SK-N-MC (cell line): ENCODE data around the gene PRR19.

Source experiments
- DNase-seq: peaks from one replicate; pipeline ENCODE4 v3.0.0-alpha.2; 2011; ENCODE audit warnings: low read depth, low spot score
- H3K27ac ChIP-seq: fragments of 200-600 bp; sonication (generic); 2 replicates; pipeline ENCODE4 v1.5.1; 2016; ENCODE audit warnings: mixed run types
- H3K36me3 ChIP-seq: fragments of 200-600 bp; sonication (generic); 2 replicates; pipeline ENCODE4 v1.6.1; 2017; ENCODE audit warnings: antibody characterized with exemption, low read length, mixed read lengths; ENCODE audit not compliant: insufficient read depth
- H3K4me3 ChIP-seq: fragments of 200-600 bp; sonication (generic); 2 replicates; pipeline ENCODE4 v1.5.1; 2016
- H3K9ac ChIP-seq: fragments of 200-600 bp; sonication (generic); 2 replicates; pipeline ENCODE4 v1.8.0; 2017; ENCODE audit warnings: mixed run types, mixed read lengths; ENCODE audit not compliant: insufficient read length
- H3K9me3 ChIP-seq: fragments of 200-600 bp; sonication (generic); 2 replicates; pipeline ENCODE4 v1.6.1; 2017; ENCODE audit warnings: low read depth, mild to moderate bottlenecking, antibody characterized with exemption, low read length, moderate library complexity, mixed read lengths
- EZH2 ChIP-seq: fragments of 200-600 bp; sonication (generic); IDR thresholded peaks from one replicate; pipeline ENCODE4 v1.6.1; 2017; ENCODE audit warnings: antibody characterized with exemption
- FOXP2 ChIP-seq: optimal IDR thresholded peaks from 2 replicates; pipeline ENCODE3; 2011; ENCODE audit warnings: mild to moderate bottlenecking, moderate library complexity; ENCODE audit not compliant: insufficient read depth; ENCODE audit errors: extremely low read length, control extremely low read depth
- POLR2AphosphoS5 ChIP-seq: IDR thresholded peaks from 2 replicates; pipeline ENCODE4 v1.6.1; 2012; ENCODE audit warnings: mild to moderate bottlenecking, low read depth, low read length, borderline replicate concordance

Gene PRR19

DNA sequence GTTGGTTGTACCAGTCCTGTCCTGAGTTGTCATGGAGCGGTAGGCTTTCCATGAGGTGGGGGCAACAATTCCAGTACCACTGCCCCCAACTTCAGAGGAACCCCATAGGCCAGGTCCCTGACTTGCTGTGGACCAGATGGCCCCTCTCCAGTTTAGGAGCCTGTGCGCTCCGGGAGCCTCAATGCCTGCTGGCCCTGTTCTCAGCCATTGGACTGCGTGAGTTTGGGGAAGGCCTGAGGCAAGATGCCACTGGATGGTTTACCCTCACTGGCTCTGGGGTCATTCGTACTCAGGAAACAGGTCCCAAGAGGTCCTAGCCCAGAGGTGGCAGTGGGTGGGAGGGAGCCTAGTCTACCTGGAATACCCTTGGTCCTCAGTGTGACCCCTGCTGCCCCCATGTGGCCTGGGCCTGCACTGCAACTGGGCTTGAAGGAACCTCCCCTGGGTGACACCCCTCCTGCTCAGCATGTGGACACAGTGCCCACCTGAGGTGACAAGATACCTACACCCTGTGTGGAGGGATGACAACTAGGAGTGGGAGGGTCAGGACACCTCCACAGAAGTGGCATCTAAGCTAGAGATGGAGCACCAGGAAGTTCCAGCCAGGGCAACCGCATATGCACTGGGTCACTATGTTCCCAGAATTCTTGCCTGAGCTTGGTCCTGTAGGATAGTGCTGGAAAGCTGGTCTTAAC lies 6.0 kb upstream of the PRR19 start:
- no peak for DNase-seq
- TF ChIP-seq POLR2AphosphoS5, result peak; percentile 75
- no peak for TF ChIP-seq EZH2
- peaks cover 60% of the 10 kb centered on the region for H3K36me3 ChIP-seq

DNA sequence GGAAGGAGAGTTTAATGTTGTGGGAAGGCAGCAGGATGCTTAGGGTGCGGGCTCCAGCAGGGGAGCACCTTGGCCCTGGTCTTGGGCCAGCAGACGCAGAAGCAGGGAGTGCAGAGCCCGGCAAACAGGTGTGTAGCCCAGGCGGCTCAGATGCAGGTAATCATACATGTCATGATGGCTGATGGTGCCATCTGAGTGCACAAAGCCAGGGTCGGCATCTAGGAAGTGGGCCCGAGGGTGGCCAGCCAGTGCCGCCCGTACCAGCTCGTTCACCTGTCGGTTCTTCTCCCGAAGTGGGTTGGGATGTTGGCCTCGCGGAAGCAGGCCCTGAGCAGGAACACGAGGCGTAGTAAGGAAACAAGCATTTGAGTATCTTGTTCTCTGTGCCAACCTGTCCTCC lies 4.9 kb upstream of the PRR19 start:
- no peak for TF ChIP-seq EZH2
- no peak for TF ChIP-seq POLR2AphosphoS5
- TF ChIP-seq FOXP2, result no peak
- no peaks in the 10 kb centered on the region for H3K9me3 ChIP-seq
- H3K4me3 ChIP-seq, result no peak overlapping the region
- DNase-seq, result no peak
- no peak overlapping the region for H3K27ac ChIP-seq
- H3K36me3 ChIP-seq, result peaks cover 50% of the 10 kb centered on the region; the same call in 1 of the 2 replicates
- no peak overlapping the region for H3K9ac ChIP-seq

More for the DNA sequence above, 6.0 kb upstream of the PRR19 start:
- no peaks in the 10 kb centered on the region for H3K9me3 ChIP-seq
- H3K9ac ChIP-seq, result no peak overlapping the region
- peak overlapping the region; percentile 46; the same call in 1 of the 2 replicates for H3K27ac ChIP-seq
- no peak overlapping the region for H3K4me3 ChIP-seq

DNA sequence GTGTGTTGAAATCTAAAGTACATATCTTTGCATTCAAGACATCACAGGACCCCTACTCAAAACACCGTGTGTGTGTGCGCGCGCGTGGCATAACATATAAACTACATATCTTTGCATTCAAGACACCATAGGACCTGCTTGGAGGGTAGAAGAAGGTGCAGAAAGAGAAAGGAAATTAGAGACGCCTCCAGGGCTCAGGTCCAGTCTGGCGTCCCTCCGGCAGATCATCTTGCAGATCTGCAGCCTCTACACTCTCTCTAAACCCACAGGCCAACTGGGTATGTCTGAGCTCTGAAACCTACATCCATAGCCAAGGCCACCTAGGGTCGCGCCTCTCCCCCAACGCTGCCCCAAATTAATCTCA lies 1.2 kb downstream of the PRR19 start:
- H3K9me3 ChIP-seq, result no peaks in the 10 kb centered on the region
- peak overlapping the region; percentile 83 for H3K27ac ChIP-seq
- peak overlapping the region; percentile 91 for H3K4me3 ChIP-seq
- no peak for DNase-seq
- TF ChIP-seq FOXP2 (no peak), EZH2 (no peak), POLR2AphosphoS5 (no peak)
- H3K36me3 ChIP-seq, result peaks cover 7% of the 10 kb centered on the region; the same call in 1 of the 2 replicates
- peak overlapping the region; percentile 79 for H3K9ac ChIP-seq

DNA sequence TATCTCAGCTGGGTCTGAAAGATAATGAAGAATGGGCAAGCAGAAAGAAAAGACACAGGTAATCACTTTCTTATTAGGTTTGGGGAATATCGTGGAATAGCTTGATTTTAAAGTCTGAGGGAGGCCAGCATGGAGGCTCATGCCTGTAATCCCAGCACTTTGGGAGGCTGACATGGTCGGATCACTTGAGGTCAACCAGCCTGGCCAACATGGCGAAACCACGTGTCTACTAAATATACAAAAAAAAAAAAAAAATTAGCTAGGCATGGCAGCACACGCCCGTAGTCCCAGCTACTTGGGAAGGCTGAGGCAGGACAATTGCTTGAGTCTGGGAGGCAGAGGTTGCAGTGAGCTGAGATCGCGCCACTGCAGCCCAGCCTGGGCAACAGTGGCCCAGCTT lies 1.9 kb downstream of the PRR19 start:
- Histone ChIP-seq H3K4me3 (no peak overlapping the region), H3K27ac (peak overlapping the region; percentile 83), H3K36me3 (peaks cover 7% of the 10 kb centered on the region; the same call in 1 of the 2 replicates), H3K9ac (no peak overlapping the region), H3K9me3 (no peaks in the 10 kb centered on the region)
- DNase-seq, result no peak
- no peak for TF ChIP-seq POLR2AphosphoS5
- no peak for TF ChIP-seq EZH2
- no peak for TF ChIP-seq FOXP2

DNA sequence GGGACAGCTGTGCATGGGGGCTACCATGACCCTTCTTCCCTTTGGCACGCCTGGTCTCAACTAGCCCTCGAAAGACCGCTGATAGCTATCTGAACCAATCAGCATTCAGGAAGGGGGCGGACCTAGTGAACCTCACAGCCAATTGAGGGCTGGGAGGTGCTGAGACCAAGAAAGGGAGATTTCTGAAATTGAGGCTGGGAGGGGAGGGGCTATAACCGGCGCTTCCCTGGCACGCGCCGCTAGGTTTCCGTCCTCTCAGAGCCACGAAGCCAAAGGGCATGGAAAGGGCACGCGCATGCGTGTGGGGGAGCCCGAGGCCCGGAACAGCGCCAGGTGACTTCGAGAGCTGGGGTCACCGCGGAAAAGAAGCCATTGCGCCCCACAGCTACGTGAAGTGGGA lies 4.7 kb downstream of the PRR19 start:
- no peak overlapping the region for H3K4me3 ChIP-seq
- TF ChIP-seq POLR2AphosphoS5 (no peak), FOXP2 (no peak), EZH2 (no peak)
- DNase-seq, result no peak
- no peak overlapping the region for H3K9ac ChIP-seq
- H3K27ac ChIP-seq, result no peak overlapping the region
- H3K9me3 ChIP-seq, result no peaks in the 10 kb centered on the region
- H3K36me3 ChIP-seq, result no peaks in the 10 kb centered on the region

DNA sequence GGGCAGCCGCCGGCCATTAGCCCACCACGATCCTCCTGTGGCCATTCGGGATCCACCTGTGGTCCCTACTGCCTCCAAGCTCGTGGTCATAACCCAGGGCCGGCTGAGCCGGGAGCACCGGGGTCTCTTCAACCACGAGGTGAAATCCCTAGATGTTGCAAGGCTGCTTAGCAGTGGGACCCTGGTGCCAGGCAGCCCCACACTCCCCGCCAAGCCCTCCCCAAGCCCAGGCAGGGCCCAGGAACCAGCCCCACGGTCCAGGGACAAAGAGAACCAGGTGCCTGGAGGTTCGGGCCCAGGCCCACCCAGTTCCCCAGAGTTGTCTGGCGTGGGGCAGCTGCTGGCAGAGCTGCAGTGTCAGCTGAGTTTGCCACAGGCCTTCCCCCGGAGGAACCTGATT lies 7.8 kb downstream of the PRR19 start:
- no peak for DNase-seq
- no peak overlapping the region for H3K4me3 ChIP-seq
- no peaks in the 10 kb centered on the region for H3K36me3 ChIP-seq
- H3K9ac ChIP-seq, result no peak overlapping the region
- no peaks in the 10 kb centered on the region for H3K9me3 ChIP-seq
- TF ChIP-seq POLR2AphosphoS5 (no peak), EZH2 (no peak), FOXP2 (no peak)
- no peak overlapping the region for H3K27ac ChIP-seq

DNA sequence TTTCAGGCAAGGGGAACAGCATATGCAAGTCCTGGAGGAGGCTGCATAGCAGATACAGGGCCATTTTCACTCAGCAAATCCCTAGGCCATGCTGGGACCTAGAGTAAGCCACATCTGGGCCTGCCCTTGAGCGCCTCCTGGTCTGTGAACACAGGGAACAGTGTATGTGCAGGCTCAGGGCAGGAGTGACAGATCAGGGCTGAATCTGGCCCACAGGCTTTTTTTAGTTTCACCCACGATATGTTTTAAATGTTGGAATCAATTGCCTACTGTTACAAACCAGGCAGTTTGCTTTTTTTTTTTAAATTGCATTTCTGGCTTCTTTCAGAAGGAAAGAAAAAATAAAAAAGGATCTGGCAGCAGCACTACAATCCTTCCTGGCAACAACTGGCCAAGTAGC lies 9.7 kb downstream of the PRR19 start:
- DNase-seq, result no peak
- Histone ChIP-seq H3K4me3 (no peak overlapping the region), H3K9me3 (no peaks in the 10 kb centered on the region), H3K27ac (no peak overlapping the region), H3K36me3 (no peaks in the 10 kb centered on the region), H3K9ac (no peak overlapping the region)
- no peak for TF ChIP-seq EZH2
- TF ChIP-seq POLR2AphosphoS5, result no peak
- TF ChIP-seq FOXP2, result no peak

DNA sequence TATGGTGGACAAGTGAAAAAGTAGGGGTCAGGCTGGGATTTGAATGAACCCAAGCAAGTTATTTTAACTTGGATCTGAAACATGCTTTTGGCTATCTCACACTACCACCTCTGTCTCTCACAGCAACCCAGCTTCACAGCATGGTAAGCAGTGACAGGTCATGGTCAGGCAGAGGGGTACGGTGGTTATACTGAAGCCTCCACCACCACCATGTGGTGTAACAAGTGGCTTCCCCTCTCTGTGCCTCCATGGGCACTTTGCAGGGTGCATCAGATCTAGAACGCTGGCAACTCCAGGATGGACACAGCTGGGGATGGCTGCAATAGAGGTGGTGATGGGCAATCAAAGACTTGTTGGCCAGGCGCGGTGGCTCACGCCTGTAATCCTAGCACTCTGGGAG lies 10.4 kb downstream of the PRR19 start:
- no peak for TF ChIP-seq EZH2
- no peak for TF ChIP-seq POLR2AphosphoS5
- no peak for TF ChIP-seq FOXP2
- no peak overlapping the region for H3K27ac ChIP-seq
- no peak for DNase-seq
- H3K9ac ChIP-seq, result no peak overlapping the region
- H3K9me3 ChIP-seq, result no peaks in the 10 kb centered on the region
- no peak overlapping the region for H3K4me3 ChIP-seq
- no peaks in the 10 kb centered on the region for H3K36me3 ChIP-seq

DNA sequence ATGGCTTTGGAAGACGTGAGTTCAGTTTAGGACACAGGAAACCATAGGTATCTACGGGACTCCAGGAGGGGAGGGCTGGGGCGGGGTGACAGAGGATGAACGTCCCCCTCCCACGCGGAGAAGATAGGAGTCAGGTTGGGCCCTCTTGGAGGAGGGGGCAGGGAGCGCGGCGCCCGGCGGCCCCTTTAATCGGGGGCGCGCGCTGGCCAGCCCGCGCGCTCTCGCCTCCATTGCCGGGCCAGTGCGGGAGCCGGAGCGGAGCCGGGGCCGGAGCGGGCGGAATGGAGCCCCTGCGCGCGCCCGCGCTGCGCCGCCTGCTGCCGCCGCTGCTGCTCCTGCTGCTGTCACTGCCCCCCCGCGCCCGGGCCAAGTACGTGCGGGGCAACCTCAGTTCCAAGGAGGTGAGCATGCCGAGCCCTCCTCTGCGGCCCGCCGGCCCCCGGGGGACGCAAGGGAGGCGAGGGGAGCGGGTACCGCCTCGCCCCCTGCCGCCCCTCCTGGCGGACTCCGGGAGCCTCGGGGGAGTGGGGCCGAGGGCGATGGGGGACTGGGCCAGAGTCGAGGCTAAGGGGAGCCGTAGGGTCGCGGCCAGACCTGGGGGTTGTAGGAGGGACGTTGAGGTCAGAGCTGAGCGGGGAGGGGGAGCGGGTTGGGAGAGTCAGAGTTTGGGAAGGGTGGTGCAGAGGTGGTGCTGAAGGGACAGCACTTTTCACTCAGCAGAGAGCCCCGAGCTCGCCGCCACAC lies 11.3 kb downstream of the PRR19 start, which contains the start of gene TMEM145:
Gene TMEM145, plus strand, starts transcription at position 214 of the 744 bp plus-strand sequence. Its CDS starts 68 bp downstream, at position 282.
- Histone ChIP-seq H3K9ac (no peak within 1 kb of the TSS), H3K27ac (no peak within 1 kb of the TSS), H3K36me3 (no peaks in the 10 kb centered on the region), H3K4me3 (peak within 1 kb of the TSS; percentile 28), H3K9me3 (no peaks in the 10 kb centered on the region)
- DNase-seq, result no peak
- TF ChIP-seq POLR2AphosphoS5, result no peak
- no peak for TF ChIP-seq FOXP2
